Panc1 (cell line): ENCODE data around the gene CACNA1I.

Source experiments
- POLR2AphosphoS5 ChIP-seq: IDR thresholded peaks from 2 replicates; pipeline ENCODE4 v1.6.1; 2012; ENCODE audit warnings: mild to moderate bottlenecking, low read depth, low read length, moderate library complexity
- TCF7L2 ChIP-seq: IDR thresholded peaks from 2 replicates; pipeline ENCODE4 v1.6.1; 2011; ENCODE audit warnings: mild to moderate bottlenecking, low read depth, low read length, inconsistent platforms
- TF ChIP-seq, protein P1 (sequence below): fragments of 450-650 bp; IDR thresholded peaks from 2 replicates; pipeline ENCODE4 v1.5.1; 2017; ENCODE audit warnings: mild to moderate bottlenecking

DNA sequence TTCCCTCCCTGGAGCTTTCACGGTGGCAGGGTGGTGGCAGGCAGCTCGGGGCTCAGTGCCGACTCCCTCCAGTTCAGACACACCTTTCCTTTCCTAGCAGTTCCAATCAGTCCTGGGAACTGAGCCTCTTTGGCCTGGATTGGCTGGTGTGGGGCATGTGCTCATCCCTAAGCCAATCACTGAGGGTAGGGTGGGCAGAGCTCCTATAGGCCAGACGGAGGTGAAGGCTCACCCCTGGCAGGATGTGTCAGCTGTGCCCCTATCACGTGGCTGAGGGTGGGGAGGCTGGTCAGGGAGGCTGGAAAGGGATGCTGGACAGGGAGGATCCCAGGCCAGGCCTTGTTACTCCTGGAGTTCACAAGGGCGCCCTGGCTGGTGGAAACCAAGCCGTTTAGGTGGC lies 40.2 kb downstream of the CACNA1I start:
- TF ChIP-seq, protein P1, sequence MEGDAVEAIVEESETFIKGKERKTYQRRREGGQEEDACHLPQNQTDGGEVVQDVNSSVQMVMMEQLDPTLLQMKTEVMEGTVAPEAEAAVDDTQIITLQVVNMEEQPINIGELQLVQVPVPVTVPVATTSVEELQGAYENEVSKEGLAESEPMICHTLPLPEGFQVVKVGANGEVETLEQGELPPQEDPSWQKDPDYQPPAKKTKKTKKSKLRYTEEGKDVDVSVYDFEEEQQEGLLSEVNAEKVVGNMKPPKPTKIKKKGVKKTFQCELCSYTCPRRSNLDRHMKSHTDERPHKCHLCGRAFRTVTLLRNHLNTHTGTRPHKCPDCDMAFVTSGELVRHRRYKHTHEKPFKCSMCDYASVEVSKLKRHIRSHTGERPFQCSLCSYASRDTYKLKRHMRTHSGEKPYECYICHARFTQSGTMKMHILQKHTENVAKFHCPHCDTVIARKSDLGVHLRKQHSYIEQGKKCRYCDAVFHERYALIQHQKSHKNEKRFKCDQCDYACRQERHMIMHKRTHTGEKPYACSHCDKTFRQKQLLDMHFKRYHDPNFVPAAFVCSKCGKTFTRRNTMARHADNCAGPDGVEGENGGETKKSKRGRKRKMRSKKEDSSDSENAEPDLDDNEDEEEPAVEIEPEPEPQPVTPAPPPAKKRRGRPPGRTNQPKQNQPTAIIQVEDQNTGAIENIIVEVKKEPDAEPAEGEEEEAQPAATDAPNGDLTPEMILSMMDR = no peak
- no peak for TF ChIP-seq POLR2AphosphoS5
- no peak for TF ChIP-seq TCF7L2
